Ovary (tissue), 9 donors: ENCODE measurements around the gene ZKSCAN5. TPM values are rescaled to one million over a fixed set of nuclear protein-coding genes. Genes with fewer than 3 reads are reported as not detected.
A peak's percentile ranks its signal among the peaks of the same experiment; 100 is the strongest.

Experiments used
- DNase-seq, 5 donors: peaks; one replicate each; pipeline ENCODE4 v3.0.0-alpha.2; 2019 to 2020
- H3K27ac ChIP-seq, 2 donors: fragments of 200-600 bp; one replicate each; pipeline versions ENCODE4 v1.5.1 to v1.8.0; 2019 to 2022
- H3K27me3 ChIP-seq: fragments of 200-600 bp; one replicate; pipeline ENCODE4 v1.8.0; 2022
- H3K36me3 ChIP-seq: fragments of 200-600 bp; sonication (generic); one replicate; pipeline ENCODE4 v1.5.1; 2019
- H3K4me1 ChIP-seq: one replicate; pipeline ENCODE4 v1.8.1; 2013; ENCODE audit warnings: mild to moderate bottlenecking, moderate library complexity; ENCODE audit not compliant: insufficient read depth
- H3K4me3 ChIP-seq: fragments of 200-600 bp; sonication (generic); one replicate; pipeline ENCODE4 v1.5.1; 2017
- H3K9me3 ChIP-seq, 2 donors: fragments of 200-600 bp in 1 of 2; sonication (generic) in 1 of 2; one replicate each; pipeline versions ENCODE4 v1.5.1 to v1.8.1; 2013 to 2019; ENCODE audit warnings: mild to moderate bottlenecking in 1 of 2, moderate library complexity in 1 of 2
- CTCF ChIP-seq, 3 donors: fragments of 450-650 bp in 2 of 3; fragments of 200-600 bp in 1 of 3; IDR thresholded peaks; one replicate each; pipeline versions ENCODE4 v1.5.1 to v1.8.0; 2016 to 2022; ENCODE audit warnings: antibody characterized with exemption in 3 of 3, mild to moderate bottlenecking in 1 of 3
- EP300 ChIP-seq: sonication (generic); formaldehyde crosslinking; IDR thresholded peaks from one replicate; pipeline ENCODE4 v1.6.1; 2017; ENCODE audit warnings: antibody characterized with exemption
- POLR2A ChIP-seq: fragments of 450-650 bp; IDR thresholded peaks from one replicate; pipeline ENCODE4 v1.6.1; 2017; ENCODE audit warnings: antibody characterized with exemption, mild to moderate bottlenecking, moderate library complexity
- WGBS, 3 donors: extraction: QIAGEN DNeasy Blood & Tissue Kit in 1 of 3; methylation state at CpG; one replicate each; pipeline versions ENCODE4 v1.1.5 to v1.1.7; 2013 to 2017; 5-methylcytosine and 5-hydroxymethylcytosine counted together
- intact Hi-C, 4 donors: fragments of 100-400 bp; cut with DNase I; formaldehyde crosslinking; loops; one replicate each; pipeline versions ENCODE4 v1.11.0 to v1.15.1; 2022 to 2023
- polyA plus RNA-seq, 2 donors: library from polyadenylated mRNA; stranded (reverse); fragments of 200-250 nt in 1 of 2; fragments of 350-450 nt in 1 of 2; fragmentation: Illumina TruSeq in 1 of 2; extraction: RNeasy Lipid Tissue Mini Kit (QIAGEN cat#74804) in 1 of 2; gene quantifications; one replicate each; pipeline ENCODE4 v1.2.3, GENCODE V29; 2013 to 2014
- total RNA-seq, 7 donors: library from RNA; depleted of rRNA in 2 of 7; stranded (reverse); fragments of >200 nt in 2 of 7; fragmentation: NEBNext Ultra II Directional in 3 of 7; extraction: Animal tissue kit (Norgen Biotek cat#: 25700) in 3 of 7; gene quantifications; one replicate each; pipeline versions ENCODE4 v1.1.0 to v1.2.4, GENCODE V29; 2016 to 2023
- donor health status: DM: no; HTN: no; CAD: no; lungs with moderate emphysema.
- donor health status: DM: no; HTN: no; CAD: no.
- donor health status: Bipolar disorder and iron deficiency.
- donor health status: DM: yes; HTN: yes; CAD: no.
- donor health status: DM: no; HTN: no; CAD: no.
- donor health status: DM: yes; HTN: yes; CAD: no.

The ZKSCAN5 gene
- total and polyA plus RNA-seq, 9 donors: 5.2 to 12.1 (median 8.6) TPM

GRCh38 chr7:99490878-99491277, 13.6 kb upstream of the ZKSCAN5 start:
- Histone ChIP-seq H3K27me3 (no peaks in the 10 kb centered on the region), H3K27ac (no peak overlapping the region), H3K36me3 (peaks cover 3% of the 10 kb centered on the region), H3K4me3 (no peak overlapping the region), H3K4me1 (no peaks in the 10 kb centered on the region), H3K9me3 (peaks cover 0 to 14% of the 10 kb centered on the region in 2 donors)
- WGBS, 3 donors: 61 to 66% (median 64%) methylated on average over 3 of the region's 3 CpGs
- intact Hi-C loops: no loop called here
- DNase-seq: no peak
- no peak for TF ChIP-seq POLR2A
- no peak for TF ChIP-seq EP300
- no peak for TF ChIP-seq CTCF (IDR thresholded peaks at IDR 0.05)

DNA sequence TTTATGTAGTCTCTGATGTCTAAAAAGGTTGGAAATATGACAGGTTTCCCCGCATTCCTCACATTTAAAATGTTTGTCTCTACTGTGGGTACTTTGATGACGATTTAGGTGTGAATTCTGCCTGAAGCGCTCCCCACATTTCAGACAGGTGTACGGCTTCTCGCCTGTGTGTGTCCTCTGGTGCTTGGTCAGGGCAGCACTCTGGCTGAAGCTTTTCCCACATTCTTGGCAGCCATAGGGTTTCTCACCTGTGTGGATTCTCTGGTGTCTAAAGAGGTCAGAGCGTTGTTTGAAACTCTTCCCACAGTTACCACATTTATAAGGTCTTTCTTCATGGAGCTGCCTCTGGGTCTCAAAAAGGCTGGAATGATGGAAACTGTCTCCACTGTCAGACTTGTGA, 10.6 kb upstream of the ZKSCAN5 start:
- H3K4me1 ChIP-seq: peaks cover 9% of the 10 kb centered on the region
- H3K4me3 ChIP-seq: no peak overlapping the region
- intact Hi-C loops: no loop called here
- H3K36me3 ChIP-seq: peaks cover 3% of the 10 kb centered on the region
- peaks cover 0 to 18% of the 10 kb centered on the region in 2 donors for H3K9me3 ChIP-seq
- no peak for DNase-seq
- no peaks in the 10 kb centered on the region for H3K27me3 ChIP-seq
- WGBS, 3 donors: 95 to 98% (median 98%) methylated on average over 6 of the region's 6 CpGs
- H3K27ac ChIP-seq: no peak overlapping the region
- TF ChIP-seq CTCF (IDR thresholded peaks at IDR 0.05): no peak

DNA sequence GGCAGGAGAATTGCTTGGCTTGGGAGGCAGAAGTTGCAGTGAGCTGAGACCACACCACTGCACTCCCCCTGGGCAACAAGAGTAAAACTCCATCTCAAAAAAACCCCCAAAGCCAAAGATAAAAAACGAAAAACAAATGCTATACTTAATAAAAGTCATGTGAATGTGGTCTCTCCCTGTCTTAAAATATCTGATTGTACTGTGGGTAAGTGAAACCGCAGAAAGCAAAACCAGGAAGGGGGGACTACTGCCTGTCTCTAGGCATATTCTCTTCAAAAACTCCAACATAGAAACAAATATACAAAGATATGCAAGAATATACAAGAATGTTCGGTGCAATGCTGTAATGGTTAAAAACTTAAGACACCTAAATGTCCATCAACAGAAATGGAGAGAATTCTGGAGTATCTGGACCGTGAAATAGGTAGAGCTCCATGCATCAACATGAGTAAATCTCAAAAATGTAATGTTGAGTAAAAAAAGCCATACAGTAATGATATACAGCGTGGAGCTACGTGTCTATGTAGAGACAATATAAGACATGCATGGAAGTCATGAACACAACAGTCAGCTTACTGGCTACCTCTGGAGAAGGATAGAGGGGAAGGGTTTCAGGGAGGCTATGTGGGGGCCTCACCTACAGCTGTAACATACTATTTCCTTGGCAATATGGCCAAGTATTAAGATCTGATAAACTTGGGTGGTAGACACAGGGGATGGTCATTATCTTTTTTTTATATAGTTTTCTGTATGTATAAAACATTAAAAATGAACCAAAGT, 6.5 kb upstream of the ZKSCAN5 start:
- TF ChIP-seq CTCF (IDR thresholded peaks at IDR 0.05) (no peak), EP300 (no peak), POLR2A (no peak)
- Histone ChIP-seq H3K4me1 (peaks cover 9% of the 10 kb centered on the region), H3K4me3 (peak overlapping the region; percentile 99), H3K27me3 (no peaks in the 10 kb centered on the region), H3K36me3 (peaks cover 3% of the 10 kb centered on the region), H3K27ac (no peak overlapping the region), H3K9me3 (peaks cover 0 to 18% of the 10 kb centered on the region in 2 donors)
- no peak for DNase-seq
- 81 to 84% (median 83%) methylated on average over 6 of the region's 6 CpGs for WGBS, 3 donors
- intact Hi-C loops: no loop called here

DNA sequence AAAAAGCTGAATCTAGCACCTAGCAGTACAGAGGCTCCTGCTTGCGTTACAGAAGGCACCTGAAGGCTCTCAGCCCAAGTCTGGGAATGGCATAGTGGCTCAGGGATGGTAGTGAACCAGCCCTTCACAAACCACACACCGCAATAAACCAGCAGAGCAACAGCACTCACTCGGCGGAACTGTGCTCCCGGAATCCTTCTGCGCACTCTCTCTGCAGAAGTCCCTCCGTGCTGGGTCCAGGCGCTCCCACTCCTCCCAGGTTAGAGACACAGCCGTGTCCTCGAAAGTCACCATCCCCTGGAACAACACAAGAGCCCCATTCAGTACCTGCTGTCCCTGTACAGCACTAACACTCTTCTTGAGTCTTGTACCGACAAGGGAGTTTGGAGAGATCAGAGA, 5.9 kb upstream of the ZKSCAN5 start:
- Histone ChIP-seq H3K27me3 (no peaks in the 10 kb centered on the region), H3K9me3 (peaks cover 0 to 15% of the 10 kb centered on the region in 2 donors), H3K4me3 (peak overlapping the region; percentile 99), H3K27ac (no peak overlapping the region), H3K4me1 (peaks cover 9% of the 10 kb centered on the region), H3K36me3 (peaks cover 3% of the 10 kb centered on the region)
- 67 to 72% (median 68%) methylated on average over 11 of the region's 11 CpGs for WGBS, 3 donors
- no peak for TF ChIP-seq POLR2A
- TF ChIP-seq EP300: no peak
- TF ChIP-seq CTCF (IDR thresholded peaks at IDR 0.05): no peak
- intact Hi-C loops: no loop called here
- no peak for DNase-seq
